H9 (cell line): ENCODE results near the gene RNASE3. TPM values are rescaled to one million over a fixed set of nuclear protein-coding genes. Genes with fewer than 3 reads are reported as not detected.

Source experiments
- DNase-seq: peaks from one replicate; pipeline ENCODE4 v3.0.0-alpha.2; 2017
- H2AFZ ChIP-seq: one replicate; pipeline ENCODE4 v1.6.1; 2013; ENCODE audit warnings: mild to moderate bottlenecking, low read length, control low read depth, moderate library complexity
- H2AK5ac ChIP-seq: 2 replicates; pipeline ENCODE4 v1.6.1; 2013; ENCODE audit warnings: low read length, control low read depth, mixed read lengths; ENCODE audit not compliant: insufficient read length
- H2BK120ac ChIP-seq: one replicate; pipeline ENCODE4 v1.6.1; 2013; ENCODE audit warnings: low read depth, mild to moderate bottlenecking, low read length, control low read depth, inconsistent platforms; ENCODE audit not compliant: poor library complexity, severe bottlenecking
- H2BK12ac ChIP-seq: 2 replicates; pipeline ENCODE4 v1.6.1; 2013; ENCODE audit warnings: low read length, control low read depth, mixed read lengths, low read depth; ENCODE audit not compliant: insufficient read length
- H2BK15ac ChIP-seq: 2 replicates; pipeline ENCODE4 v1.6.1; 2013; ENCODE audit warnings: low read depth, low read length, control low read depth
- H2BK20ac ChIP-seq: one replicate; pipeline ENCODE4 v1.6.1; 2013; ENCODE audit warnings: low read depth, mild to moderate bottlenecking, low read length, control low read depth, inconsistent platforms; ENCODE audit not compliant: poor library complexity, severe bottlenecking
- H2BK5ac ChIP-seq: 2 replicates; pipeline ENCODE4 v1.6.1; 2013; ENCODE audit warnings: low read length, control low read depth, mixed read lengths; ENCODE audit not compliant: insufficient read length
- H3K14ac ChIP-seq: 2 replicates; pipeline ENCODE4 v1.6.1; 2013; ENCODE audit warnings: low read length, control low read depth; ENCODE audit not compliant: insufficient read depth
- H3K18ac ChIP-seq: 2 replicates; pipeline ENCODE4 v1.6.1; 2013; ENCODE audit warnings: low read depth, mild to moderate bottlenecking, mixed read lengths, low read length, control low read depth; ENCODE audit not compliant: insufficient read length
- H3K23ac ChIP-seq: 2 replicates; pipeline ENCODE4 v1.6.1; 2013; ENCODE audit warnings: low read length, control low read depth, mixed read lengths, low read depth; ENCODE audit not compliant: insufficient read length
- H3K23me2 ChIP-seq: 2 replicates; pipeline ENCODE4 v1.6.1; 2013; ENCODE audit warnings: low read depth, mild to moderate bottlenecking, mixed read lengths, low read length, control low read depth; ENCODE audit not compliant: insufficient read length, poor library complexity, severe bottlenecking
- H3K27ac ChIP-seq: 2 replicates; pipeline ENCODE4 v1.5.1; 2013; ENCODE audit warnings: low read length, control low read depth, mixed read lengths, low read depth; ENCODE audit not compliant: insufficient read length
- H3K27me3 ChIP-seq: 2 replicates; pipeline ENCODE4 v1.6.1; 2013; ENCODE audit warnings: low read length, control low read depth, inconsistent platforms; ENCODE audit not compliant: insufficient read depth
- H3K4ac ChIP-seq: 2 replicates; pipeline ENCODE4 v1.6.1; 2013; ENCODE audit warnings: low read depth, mild to moderate bottlenecking, control low read depth, inconsistent platforms, low read length, moderate library complexity
- H3K4me1 ChIP-seq: 2 replicates; pipeline ENCODE4 v1.6.1; 2013; ENCODE audit warnings: low read length, control low read depth, inconsistent platforms; ENCODE audit not compliant: insufficient read depth
- H3K4me2 ChIP-seq: 2 replicates; pipeline ENCODE4 v1.6.1; 2013; ENCODE audit warnings: low read length, control low read depth, mixed read lengths; ENCODE audit not compliant: insufficient read length, insufficient read depth
- H3K56ac ChIP-seq: 2 replicates; pipeline ENCODE4 v1.6.1; 2013; ENCODE audit warnings: low read depth, mild to moderate bottlenecking, mixed read lengths, low read length, control low read depth; ENCODE audit not compliant: insufficient read length
- H3K79me1 ChIP-seq: 2 replicates; pipeline ENCODE4 v1.6.1; 2013; ENCODE audit warnings: low read depth, mild to moderate bottlenecking, moderate library complexity, low read length, control low read depth, inconsistent platforms; ENCODE audit not compliant: insufficient read depth, poor library complexity, severe bottlenecking
- H3K79me2 ChIP-seq: 2 replicates; pipeline ENCODE4 v1.6.1; 2013; ENCODE audit warnings: low read length, control low read depth, inconsistent platforms; ENCODE audit not compliant: insufficient read depth
- H3K9ac ChIP-seq: 2 replicates; pipeline ENCODE4 v1.6.1; 2013; ENCODE audit warnings: low read length, control low read depth, mixed read lengths; ENCODE audit not compliant: insufficient read length; ENCODE audit errors: extremely low read depth
- H3K9me3 ChIP-seq: one replicate; pipeline ENCODE4 v1.6.1; 2013; ENCODE audit warnings: low read depth, low read length, inconsistent platforms; ENCODE audit not compliant: control insufficient read depth
- H3T11ph ChIP-seq: one replicate; pipeline ENCODE4 v1.6.1; 2013; ENCODE audit warnings: mild to moderate bottlenecking, low read length, control low read depth, inconsistent platforms
- H4K20me1 ChIP-seq: one replicate; pipeline ENCODE4 v1.6.1; 2013; ENCODE audit not compliant: control insufficient read depth, insufficient read length, insufficient read depth
- H4K5ac ChIP-seq: 2 replicates; pipeline ENCODE4 v1.6.1; 2013; ENCODE audit warnings: low read depth, mild to moderate bottlenecking, mixed read lengths, low read length, control low read depth; ENCODE audit not compliant: insufficient read length
- H4K8ac ChIP-seq: replicated peaks from 2 replicates; pipeline ENCODE4 v1.6.1; 2013; ENCODE audit warnings: low read length, control low read depth, mixed read lengths, low read depth; ENCODE audit not compliant: insufficient read length
- H4K91ac ChIP-seq: 2 replicates; pipeline ENCODE4 v1.6.1; 2013; ENCODE audit warnings: low read depth, mild to moderate bottlenecking, moderate library complexity, mixed read lengths, low read length, control low read depth; ENCODE audit not compliant: insufficient read length
- H3K27ac Mint-ChIP-seq, 3 experiments: 2 replicates in 2 of 3; 3 replicates in 1 of 3; pipeline ENCODE4 v1.8.0; 2020 to 2021; ENCODE audit warnings: mixed read lengths in 3 of 3, mild to moderate bottlenecking in 1 of 3, moderate library complexity in 1 of 3
- H3K27me3 Mint-ChIP-seq: 2 replicates; pipeline ENCODE4 v1.8.0; 2021; ENCODE audit warnings: low read depth, mild to moderate bottlenecking, moderate library complexity, mixed read lengths
- H3K36me3 Mint-ChIP-seq, 3 experiments: 2 replicates in 2 of 3; 3 replicates in 1 of 3; pipeline ENCODE4 v1.8.0; 2020 to 2021; ENCODE audit warnings: low read depth in 3 of 3, mixed read lengths in 3 of 3; ENCODE audit not compliant: insufficient read depth in 1 of 3
- H3K4me1 Mint-ChIP-seq, 2 experiments: 2 replicates each; pipeline ENCODE4 v1.8.0; 2020; ENCODE audit warnings: mixed read lengths in 2 of 2
- H3K4me3 Mint-ChIP-seq, 2 experiments: 2 replicates in 1 of 2; 3 replicates in 1 of 2; pipeline ENCODE4 v1.8.0; 2020 to 2021; ENCODE audit warnings: mild to moderate bottlenecking in 2 of 2, mixed read lengths in 2 of 2, moderate library complexity in 1 of 2
- H3K9me3 Mint-ChIP-seq, 2 experiments: 2 replicates in 1 of 2; 3 replicates in 1 of 2; pipeline ENCODE4 v1.8.0; 2020; ENCODE audit warnings: mild to moderate bottlenecking in 2 of 2, mixed read lengths in 2 of 2, moderate library complexity in 1 of 2
- CTCF ChIP-seq: fragments of 200-600 bp; sonication (generic); conservative IDR thresholded peaks from 3 replicates; pipeline ENCODE4 v1.8.0; 2021; ENCODE audit warnings: antibody characterized with exemption, mild to moderate bottlenecking
- WGBS: extraction: QIAGEN DNeasy Blood & Tissue Kit; methylation state at CpG from one replicate; pipeline ENCODE4 v1.1.7; 2013; ENCODE audit warnings: missing lambda C conversion rate, low lambda C conversion rate, mixed read lengths; ENCODE audit not compliant: insufficient read length; ENCODE audit errors: extremely low coverage; 5-methylcytosine and 5-hydroxymethylcytosine counted together
- total RNA-seq: library from RNA; stranded (reverse); gene quantifications from 2 replicates; pipeline ENCODE4 v1.2.1, GENCODE V29; 2021

Gene RNASE3
- total RNA-seq, 1 experiment from 2014 or later, result not detected

GRCh38 chr14:20905676-20906075, 14.5 kb downstream of the RNASE3 start:
- Histone ChIP-seq H3K4me2 (no peak overlapping the region), H2BK15ac (no peak overlapping the region), H3K4me1 (no peaks in the 10 kb centered on the region; the same call in 1 of the 2 replicates), H4K5ac (no peak overlapping the region), H2AFZ (no peak overlapping the region), H3K9me3 (no peaks in the 10 kb centered on the region), H3T11ph (no peak overlapping the region), H2BK5ac (no peak overlapping the region), H2BK120ac (no peak overlapping the region), H4K91ac (no peak overlapping the region), H3K23me2 (no peaks in the 10 kb centered on the region), H3K14ac (no peak overlapping the region), H2BK20ac (no peak overlapping the region), H4K8ac (no peak overlapping the region), H3K79me2 (no peaks in the 10 kb centered on the region), H3K56ac (no peak overlapping the region), H2BK12ac (no peak overlapping the region), H3K9ac (no peak overlapping the region), H4K20me1 (no peaks in the 10 kb centered on the region), H3K4ac (no peak overlapping the region), H3K27me3 (no peaks in the 10 kb centered on the region), H2AK5ac (no peak overlapping the region), H3K23ac (no peak overlapping the region), H3K27ac (no peak overlapping the region), H3K79me1 (no peaks in the 10 kb centered on the region), H3K18ac (no peak overlapping the region)
- WGBS, result no CpG with 5 or more reads among the region's 2 CpGs
- no peak for DNase-seq
- peaks cover 6 to 9% of the 10 kb centered on the region in 2 experiments for H3K9me3 Mint-ChIP-seq
- H3K27me3 Mint-ChIP-seq, result peaks cover 5% of the 10 kb centered on the region
- no peak overlapping the region for H3K4me3 Mint-ChIP-seq
- peaks cover 10 to 11% of the 10 kb centered on the region in 2 experiments for H3K4me1 Mint-ChIP-seq
- no peaks in the 10 kb centered on the region for H3K36me3 Mint-ChIP-seq
- H3K27ac Mint-ChIP-seq, result no peak overlapping the region
- TF ChIP-seq CTCF, result no peak
